NK-92 treated with Interleukin-12 subunit alpha and Interleukin-12 subunit beta, amount 100 ng/mL, for 24 hours (cell line): ENCODE results near the gene ULK4.
"Not testable (repeated sequence)": the region's sequence is repeated elsewhere in the genome, so short reads cannot be mapped to it uniquely, and the experiment has no call there.

Experiments used
- DNase-seq: peaks from one replicate; lab custom pipeline; 2025; lab: John Stamatoyannopoulos, UW

ULK4 gene

DNA sequence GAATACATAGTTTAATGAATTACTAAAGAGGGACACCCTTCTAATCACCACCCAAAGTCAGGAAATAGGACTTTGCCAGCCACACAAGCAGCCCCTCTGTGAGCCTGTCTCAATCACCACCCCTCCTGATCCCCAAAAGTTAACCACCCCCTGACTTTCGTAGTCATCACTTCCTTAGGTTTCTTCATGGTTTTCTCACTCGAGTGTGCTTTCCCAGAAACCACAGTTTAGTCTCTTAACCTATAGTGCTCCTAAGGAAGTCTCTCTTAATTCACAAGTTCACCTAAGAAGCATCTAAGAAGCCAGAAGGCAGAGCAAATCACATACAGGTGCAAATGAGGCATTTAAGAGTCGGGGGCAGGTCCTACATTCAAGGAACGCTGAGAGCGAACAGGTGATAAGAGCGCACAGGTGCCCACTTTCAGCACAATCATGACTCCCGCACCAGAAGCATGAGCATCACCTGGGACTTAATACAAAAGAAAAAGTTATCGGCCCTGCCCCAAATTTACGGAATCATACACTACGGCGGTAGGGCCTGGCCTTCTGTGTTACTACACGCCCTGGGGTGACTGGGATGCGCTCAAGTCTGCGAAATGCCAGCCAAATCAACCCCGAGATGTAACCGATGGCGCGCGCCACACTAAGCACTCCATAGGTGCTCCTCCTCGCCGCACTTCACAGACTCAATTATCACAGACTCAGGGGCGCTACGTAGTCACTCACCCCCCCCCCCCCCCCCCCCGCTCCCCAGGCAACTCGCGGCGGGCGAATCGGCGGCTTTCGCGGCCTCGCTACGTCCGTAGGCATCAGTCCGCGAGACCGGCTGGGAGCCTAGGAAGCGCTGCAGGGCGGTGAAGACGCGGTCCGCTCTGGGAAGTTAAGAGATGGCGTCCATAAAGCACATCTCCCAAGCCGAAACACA lies 815 bp downstream of the ULK4 start:
- no peak for DNase-seq

DNA sequence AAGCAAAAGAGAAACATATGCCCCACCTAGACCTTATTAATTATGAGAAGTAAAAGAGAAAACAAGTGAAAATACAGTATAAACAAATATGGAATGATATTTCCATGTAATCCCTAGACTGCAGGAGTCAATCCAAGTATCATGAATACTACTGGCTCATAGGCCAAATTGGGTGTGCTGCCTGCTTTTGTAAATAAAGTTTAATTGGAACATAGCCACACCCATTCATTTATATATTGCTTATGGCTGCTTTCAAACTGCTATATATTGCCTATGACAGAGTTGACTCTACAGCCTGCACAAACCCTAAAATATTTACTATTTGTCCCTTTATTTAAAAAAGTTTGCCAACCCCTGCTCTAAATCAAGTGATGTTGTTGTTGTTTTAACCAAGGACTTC lies 5.3 kb downstream of the ULK4 start:
- no peak for DNase-seq

DNA sequence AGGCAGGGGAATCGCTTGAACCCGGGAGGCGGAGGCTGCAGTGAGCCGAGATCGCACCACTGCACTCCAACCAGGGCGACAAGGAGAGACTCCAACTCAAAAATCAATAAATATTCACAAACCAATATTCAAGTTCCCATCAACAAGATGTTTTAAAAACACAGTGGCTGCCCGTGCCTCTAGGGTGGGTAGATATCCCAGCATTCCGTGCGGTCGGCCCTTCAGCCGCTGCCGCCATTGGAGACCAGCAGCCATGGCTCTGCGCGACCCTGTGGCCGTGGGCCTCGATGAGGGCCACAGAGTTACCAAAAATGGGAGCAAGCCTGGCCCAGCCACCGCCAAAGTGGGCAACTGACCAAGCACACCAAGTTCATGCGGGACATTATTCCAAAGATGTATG lies 6.7 kb downstream of the ULK4 start:
- no peak for DNase-seq

DNA sequence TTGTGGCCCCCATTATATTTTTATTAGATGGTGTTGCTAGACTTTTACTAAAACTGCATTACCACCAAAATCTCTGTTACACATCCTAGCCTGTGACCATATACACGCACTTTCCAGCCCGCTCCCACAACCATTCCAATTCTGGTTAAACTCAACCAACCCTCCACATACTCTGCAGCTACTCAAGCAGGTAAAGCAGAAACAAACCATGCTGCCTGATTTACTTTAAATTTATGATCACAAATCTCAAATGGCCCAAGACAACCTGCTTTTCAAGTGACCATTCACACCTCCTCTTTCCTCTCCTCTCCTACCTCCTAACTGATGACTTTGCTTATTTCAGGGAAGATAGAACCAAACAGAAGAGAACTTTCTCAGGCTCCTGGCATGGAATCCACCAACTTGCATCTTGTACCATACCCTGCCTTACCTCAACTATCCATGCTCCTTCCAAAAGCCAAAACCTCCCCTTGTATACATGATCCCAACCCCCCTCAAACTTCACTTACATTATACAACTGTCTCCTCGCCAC lies 18.5 kb downstream of the ULK4 start:
- no peak for DNase-seq

DNA sequence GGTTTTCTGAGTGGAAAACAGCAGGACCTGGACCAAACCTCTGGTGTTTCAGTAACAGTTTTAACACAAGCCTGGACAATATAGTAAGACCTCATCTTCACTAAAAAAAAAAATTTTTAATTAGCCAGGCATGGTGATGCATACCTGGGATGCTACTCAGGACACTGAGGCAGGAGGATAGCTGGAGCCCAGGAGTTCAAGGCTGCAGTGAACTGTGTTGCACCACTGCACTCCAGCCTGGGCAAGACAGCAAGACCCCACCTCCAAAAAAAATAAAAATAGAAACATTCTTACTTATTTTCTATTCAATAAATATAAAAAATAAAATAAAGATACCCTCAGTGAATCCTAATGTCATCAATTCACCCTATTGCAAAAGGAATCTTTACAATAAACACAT lies 21.5 kb downstream of the ULK4 start:
- no peak for DNase-seq

DNA sequence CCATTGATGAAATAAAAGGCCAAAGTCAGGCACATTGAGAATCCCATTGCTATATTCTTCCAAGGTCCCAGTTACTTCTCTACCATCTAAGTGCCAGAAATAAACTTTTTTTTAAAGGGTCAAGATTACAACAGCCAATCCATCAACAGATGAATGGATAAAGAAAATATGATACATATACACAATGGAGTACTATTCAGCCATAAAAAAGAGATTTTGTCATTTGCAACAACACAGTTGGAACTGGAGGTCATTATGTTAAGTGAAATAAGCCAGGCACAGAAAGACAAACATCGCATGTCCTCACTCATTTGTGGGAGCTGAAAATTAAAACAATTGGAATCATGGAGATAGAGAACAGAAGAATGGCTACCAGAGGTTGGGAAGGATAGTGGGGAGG lies 25.5 kb downstream of the ULK4 start:
- DNase-seq: no peak

DNA sequence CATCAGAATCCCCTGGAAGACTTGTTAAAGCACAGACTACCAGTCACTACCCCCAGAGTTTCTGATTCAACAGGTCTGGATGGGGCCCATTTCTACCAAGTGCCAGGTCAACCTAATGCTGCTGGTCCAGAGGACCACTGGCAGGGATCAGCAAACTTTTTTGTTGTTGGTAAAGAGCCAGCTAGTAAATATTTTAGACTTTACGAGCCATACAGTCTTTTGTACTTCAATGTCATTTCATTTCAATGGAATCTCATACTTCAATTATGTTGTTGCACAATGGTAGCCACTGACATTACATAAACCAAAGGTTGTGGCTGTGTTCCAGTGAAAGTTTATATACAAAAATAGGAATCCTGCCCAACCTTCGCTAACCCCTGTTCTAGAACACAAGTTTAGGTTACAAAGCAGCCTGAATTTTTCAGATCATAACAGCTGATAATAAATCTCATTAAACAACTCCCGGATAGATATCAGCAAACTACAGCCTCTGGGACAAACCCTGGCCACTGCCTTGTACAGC lies 28.7 kb downstream of the ULK4 start:
- DNase-seq: no peak

DNA sequence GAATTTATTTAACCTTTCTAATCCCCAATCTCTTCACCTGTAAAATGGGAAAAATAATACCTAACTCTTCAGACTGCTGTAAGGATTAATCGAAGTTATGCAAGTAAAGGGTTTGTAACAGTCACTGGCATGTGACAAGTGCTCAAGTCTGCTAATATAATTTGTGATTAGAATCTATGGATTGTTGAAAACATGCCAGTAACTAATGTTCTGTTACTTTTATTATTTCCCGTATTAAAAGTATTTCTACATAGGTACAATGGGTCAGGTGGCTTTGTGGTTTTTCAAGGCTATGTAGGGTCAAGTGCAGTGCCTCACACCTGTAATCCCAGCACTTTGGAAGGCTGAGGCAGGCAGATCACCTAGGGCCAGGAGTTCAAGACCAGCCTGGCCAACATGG lies 29.4 kb downstream of the ULK4 start:
- no peak for DNase-seq

DNA sequence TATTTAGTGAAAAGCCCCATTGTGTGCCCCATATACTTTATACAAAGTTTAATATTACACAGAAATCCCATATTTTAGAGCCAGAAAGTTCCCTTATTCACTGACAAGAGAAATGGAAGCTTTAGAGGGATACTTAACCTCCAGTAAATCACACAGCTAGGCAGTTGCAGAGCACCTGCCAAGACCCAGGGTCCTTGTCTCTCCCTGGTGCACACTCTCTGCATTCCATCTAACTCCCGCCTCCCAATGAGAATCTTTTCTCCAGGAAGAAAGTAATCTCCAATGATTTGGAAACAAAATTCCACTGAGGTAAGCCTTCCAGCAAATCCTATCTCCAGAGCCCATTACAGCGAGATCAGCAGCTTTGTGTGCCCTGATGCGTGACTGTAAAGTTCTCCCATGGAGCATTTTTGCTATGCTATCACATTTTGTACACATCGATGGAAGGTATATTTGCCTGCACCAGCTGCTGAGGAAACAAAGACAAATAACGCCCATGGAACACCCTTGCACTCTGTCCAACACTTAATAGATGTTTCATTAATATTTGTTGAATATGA lies 41.4 kb downstream of the ULK4 start:
- no peak for DNase-seq

DNA sequence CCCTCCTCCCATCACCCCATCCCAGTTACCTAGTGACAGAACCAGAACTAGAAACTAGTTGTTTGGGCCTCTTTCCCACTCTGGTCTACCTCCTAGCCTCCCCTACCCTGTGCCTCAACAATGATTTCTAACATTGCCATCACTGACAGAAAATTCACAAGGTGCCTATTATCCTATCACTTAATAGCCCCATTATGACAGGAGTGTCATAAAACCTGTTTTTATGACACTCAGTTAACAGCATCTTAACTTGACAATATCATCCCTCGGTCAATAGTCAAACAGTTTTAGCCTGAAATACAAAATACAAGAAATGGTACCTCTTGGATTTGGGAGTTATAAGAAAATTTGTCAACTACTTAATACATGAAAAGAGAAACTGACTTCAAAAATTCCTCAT lies 46.5 kb downstream of the ULK4 start:
- no peak for DNase-seq

DNA sequence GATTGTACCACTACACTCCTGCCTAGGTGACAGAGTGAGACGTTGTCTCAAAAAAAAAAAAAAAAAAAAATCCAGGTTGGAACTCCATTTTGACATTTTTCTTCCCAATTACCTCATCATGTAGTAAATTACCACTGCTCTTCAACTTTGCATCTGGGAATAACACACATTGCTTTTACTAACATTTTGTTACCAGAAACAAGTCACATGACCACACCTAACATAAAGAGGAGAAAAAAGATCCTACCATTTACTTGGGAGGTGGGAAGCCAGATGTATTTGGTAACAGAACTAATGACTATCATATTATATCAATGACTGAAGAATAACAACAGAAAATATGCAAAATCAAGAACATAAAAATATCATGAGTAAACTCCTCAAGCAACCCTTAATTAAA lies 49.6 kb downstream of the ULK4 start:
- DNase-seq: no peak

DNA sequence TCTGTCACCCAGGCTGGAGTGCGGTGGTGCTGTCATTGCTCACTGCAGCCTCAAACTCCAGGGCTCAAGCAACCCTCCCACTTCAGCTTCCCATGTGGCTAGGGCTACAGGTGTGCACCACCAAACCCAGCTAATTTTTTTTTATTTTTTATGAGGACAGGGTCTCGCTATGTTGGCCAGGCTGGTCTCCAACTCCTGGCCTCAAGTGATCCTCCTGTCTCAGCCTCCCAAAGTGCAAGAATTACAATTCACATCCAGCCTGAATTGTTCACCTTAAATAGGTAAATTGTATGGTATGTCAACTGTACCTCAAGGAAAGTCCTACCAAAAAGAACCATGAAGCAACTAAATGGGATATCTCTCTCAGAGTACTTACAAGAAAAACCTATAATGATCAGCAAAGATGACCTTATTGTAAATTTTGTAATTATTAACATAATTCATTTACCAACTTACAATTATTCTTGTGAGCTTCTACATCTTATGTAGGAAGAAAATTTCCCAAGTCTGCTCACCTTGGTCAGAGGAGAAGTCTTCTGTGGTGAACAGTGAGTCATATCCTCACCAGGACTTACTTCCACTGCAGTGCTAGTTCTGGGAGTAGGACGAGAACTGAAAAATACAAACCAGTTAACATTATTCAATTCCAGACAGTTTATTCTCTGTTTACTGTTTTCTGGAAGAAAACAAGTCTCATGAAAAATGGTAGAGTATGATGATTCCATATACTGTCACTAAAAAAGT lies 54.4 kb downstream of the ULK4 start:
- DNase-seq: no peak

DNA sequence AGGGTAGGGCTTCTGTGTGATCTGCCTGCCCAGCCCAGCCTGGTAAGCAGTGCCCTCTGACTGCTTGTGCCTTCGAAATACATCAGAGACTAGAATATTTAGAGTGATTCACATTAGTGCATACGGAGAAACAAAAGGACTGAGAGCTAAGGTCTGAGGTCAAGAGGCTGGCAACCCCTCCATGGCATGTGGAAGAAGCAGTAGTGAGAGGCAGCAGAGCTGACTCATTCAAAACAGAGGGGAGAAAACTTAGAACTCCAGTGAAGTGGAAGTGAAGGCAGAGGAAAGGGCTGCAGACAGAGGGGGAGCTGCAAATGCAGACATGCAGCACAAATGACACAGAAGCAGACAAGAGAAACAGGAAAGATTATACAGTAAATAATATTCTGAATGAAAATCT lies 61.6 kb downstream of the ULK4 start:
- no peak for DNase-seq

DNA sequence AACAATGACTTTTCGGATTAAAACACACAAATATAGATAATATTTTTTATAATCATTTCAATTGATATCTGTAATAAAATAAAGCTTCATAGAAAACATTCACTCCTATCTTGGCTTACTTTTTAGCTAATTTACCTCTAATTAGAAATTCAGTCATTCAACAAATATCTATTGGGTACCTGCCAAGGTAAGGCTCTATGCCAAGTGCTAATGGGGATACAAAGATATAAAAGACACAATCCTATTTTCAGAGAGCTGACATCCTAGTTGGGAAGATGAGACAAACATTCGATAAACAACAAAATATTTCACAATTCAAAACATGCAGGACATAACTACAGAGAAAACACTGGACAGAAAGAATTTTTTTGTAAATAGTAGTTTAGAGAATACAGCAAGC lies 63.3 kb downstream of the ULK4 start:
- DNase-seq: no peak

DNA sequence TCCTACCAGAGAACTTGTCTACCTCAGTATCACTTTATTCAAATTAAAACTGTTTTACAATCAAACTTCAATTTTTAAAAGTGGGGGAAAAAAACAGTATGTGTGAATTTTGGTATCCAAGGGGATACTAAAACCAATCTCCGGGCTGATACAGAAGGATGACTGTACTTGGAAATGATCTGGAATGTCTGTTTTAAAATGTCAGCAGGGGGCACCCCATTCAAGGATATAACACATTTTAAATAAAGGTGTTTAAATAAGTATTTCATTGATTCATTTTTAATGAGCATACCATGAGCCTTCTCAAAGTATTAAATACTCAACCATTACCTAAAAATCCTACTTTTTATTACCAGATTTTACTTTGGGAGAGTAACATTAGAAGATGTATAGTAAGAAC lies 67.9 kb downstream of the ULK4 start:
- DNase-seq: no peak

DNA sequence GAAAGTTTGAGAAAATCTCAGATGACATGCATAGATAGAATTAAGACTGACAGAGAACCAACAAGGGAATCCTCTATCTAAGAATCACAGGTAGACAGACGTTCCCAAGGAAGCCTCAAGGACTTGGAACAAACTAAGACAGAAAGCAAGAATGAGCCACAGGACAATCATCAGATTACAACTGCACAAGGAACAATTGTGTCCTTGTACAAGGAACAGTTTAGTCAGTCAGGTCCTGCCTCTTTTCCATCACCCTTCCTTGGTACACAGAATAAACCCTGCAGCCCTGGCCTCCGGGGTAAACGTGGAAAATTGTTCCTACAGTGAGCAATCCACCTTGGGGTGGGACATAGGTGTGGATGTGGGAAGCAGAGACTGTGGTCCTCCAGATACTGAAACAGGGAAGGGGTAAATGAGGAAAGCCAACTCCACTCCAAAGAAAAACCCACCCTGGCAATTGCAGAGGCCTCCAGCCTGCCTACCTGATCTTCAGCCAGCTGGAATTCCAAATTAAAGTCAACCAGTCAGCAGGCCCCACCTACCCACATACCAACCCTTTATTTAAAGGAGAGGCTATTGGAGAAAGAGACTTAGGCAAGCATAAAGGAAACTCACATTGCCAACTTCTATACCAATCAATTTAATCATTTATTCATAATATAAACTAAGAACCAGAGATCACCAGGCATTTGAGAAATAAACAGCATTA lies 73.4 kb downstream of the ULK4 start:
- DNase-seq: no peak

DNA sequence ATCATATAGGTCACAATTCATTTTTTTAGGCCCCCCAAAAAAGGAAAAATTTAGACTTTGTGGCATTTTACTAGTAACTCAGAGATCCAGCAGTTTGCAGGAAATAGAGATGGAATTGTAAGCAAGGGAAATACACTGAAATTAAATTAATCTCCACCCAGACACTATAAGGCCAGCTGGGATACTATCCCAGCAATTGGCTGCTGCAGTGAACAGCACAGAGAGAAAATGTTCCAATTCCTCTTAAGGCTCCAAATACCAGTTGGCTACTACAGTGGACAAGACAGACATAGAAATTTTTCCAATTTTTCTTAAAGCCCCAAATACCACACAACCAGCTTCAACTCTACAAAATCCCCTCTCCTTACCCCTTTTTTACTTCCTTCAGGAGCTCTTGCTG lies 78.9 kb downstream of the ULK4 start:
- DNase-seq: no peak

DNA sequence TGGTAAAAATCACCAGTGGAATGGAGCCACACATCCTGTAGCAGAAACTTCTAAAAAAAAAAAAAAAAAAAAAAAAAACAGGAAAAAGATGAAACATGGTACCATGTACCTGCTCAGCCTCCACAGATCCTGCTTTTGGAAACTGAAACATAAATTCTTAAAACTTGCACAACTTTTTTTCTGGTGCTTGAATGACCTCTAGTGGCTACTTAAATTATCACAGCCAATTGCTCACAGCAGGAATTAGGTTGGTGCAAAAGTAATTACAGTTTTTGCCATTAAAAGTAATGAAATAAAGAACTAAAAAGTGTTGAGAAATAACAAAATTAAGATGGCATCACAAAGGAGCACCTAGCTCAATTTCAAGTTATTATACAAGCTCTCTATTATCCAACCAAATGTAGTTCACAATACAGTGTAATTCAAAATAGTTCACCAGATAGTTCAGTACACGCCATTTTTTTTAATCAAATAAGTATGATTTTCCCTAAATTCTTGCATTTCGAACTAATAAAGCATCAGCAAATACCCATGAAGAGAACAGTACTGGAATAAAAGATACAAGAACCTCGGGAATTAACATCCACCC lies 80.6 kb downstream of the ULK4 start:
- DNase-seq: no peak

DNA sequence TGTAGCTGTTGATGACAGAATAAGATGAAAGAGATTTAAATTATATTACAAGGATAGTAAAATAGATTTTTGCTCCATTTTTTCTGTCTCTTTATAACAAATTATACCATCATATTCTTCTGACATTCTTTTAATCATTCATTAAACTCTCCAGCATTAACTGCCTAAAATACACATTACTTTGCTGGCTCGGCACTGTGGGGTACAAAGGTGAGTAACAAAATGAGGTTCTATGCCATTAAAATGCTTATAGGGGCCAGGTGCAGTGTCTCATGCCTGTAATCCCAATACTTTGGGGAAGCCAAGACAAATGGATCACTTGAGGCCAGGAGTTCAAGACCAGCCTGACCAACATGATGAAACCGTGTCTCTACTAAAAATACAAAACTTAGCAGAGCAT lies 81.5 kb downstream of the ULK4 start:
- no peak for DNase-seq

DNA sequence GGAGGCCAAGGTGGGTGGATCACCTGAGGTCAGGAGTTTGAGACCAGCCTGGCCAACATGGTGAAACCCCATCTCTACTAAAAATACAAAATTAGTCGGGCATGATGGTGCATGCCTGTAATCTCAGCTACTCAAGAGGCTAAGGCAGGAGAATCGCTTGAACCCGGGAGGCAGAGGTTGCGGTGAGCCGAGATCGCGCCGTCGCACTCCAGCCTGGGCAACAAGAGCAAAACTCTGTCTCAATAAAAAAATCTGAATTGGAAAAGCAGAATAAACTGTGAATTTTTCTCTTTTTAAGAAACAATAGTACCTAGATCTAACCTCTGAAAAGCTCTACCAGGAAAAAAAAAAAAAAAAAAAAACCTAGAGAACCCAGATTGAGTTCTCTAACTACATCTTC lies 84.2 kb downstream of the ULK4 start:
- not testable (repeated sequence) for DNase-seq

DNA sequence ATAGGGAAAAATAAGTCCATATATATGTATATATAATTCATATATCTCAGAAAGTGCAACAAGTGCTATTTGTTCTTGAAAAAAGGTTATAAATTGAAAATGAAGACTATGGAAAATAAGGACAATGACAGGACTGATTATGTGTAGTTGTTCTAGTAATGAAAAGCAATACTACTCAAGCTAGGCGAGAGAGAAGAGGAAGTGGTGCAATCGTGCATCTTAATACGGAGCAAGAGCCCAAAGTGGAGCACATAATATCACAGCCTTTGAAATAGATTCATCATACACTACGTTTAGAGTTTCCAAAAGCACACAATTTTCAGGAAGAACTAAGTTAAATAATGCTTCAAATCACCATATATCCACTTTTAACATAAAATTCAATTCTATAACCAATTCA lies 87.9 kb downstream of the ULK4 start:
- DNase-seq: no peak

DNA sequence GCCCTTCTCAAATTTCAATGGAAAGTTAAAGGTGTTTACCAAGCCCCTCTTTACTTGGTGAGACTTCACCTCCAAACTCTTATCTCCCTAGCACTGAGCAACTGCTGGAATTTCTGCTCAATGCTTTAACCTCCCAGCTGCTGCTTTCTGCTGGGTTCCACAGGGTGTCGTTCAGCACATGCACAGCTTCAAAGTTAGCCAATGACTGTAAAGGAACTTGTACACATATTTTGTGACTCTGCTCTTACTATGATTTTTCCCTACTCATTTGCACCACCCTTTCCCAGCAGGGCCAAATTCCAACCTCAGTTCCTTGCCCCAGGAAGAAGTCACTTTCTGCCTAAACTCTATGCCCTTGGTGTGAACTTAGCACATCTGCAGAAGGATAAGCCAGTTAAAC lies 89.7 kb downstream of the ULK4 start:
- no peak for DNase-seq
